ENCODE results near the gene ZNF518B.
"Not testable (repeated sequence)": the region's sequence is repeated elsewhere in the genome, so short reads cannot be mapped to it uniquely, and the experiment has no call there.

The ZNF518B gene

DNA sequence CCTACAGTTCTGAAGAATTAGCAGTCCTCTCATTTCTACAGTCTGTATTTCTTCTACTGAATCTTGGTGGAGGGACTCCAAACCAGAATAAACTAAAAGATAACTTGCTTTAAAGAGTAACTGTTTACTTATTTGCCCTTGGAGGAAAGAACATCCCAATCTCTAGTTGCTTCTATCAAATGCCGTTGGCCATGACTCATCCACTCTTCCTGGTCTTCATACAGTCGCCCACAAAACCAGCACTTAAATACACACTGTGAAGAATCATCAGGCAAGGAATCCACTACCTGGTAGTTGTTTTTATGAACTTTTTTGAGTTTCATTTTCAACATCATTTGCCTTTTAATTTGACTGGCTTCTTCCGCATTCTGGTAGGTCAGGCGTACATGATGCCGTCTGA, 14.2 kb downstream of the ZNF518B start:
- Histone ChIP-seq H3K9me3 (ENCODE audit: low read length) (peaks cover 9% of the 10 kb centered on the region), H3K4me1 (ENCODE audit: insufficient read depth, low read length) (no peaks in the 10 kb centered on the region), H3K27me3 (ENCODE audit: insufficient read depth, low read length) (no peaks in the 10 kb centered on the region), H3K36me3 (ENCODE audit: insufficient read depth, low read length) (peaks cover 30% of the 10 kb centered on the region), H3K4me3 (ENCODE audit: low read length) (no peak overlapping the region), H2AFZ (ENCODE audit: low read depth, low read length) (no peak overlapping the region)

DNA sequence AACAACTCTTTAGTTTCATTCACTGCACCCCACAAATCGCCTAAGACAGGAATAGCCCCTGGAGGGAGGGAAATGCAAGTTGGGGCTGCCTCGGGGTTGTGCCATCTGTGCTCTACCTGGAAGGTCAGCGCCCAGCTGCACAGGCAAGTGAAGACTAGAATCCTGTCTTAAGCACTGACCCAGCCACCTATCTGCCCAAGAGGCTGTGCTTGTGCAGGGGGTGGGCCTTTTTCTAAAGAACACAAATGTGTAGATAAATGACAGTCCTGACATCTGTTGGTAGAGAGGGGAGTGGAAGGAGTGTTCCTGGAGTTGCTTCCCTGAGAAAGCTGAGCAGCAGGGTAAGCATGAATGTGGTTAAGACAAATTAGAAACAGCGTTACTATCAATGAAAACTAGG, 15.7 kb downstream of the ZNF518B start:
- Histone ChIP-seq H2AFZ (ENCODE audit: low read depth, low read length) (no peak overlapping the region), H3K27me3 (ENCODE audit: insufficient read depth, low read length) (no peaks in the 10 kb centered on the region), H3K36me3 (ENCODE audit: insufficient read depth, low read length) (peaks cover 27% of the 10 kb centered on the region), H3K4me1 (ENCODE audit: insufficient read depth, low read length) (no peaks in the 10 kb centered on the region), H3K9me3 (ENCODE audit: low read length) (peaks cover 7% of the 10 kb centered on the region), H3K4me3 (ENCODE audit: low read length) (no peak overlapping the region)

DNA sequence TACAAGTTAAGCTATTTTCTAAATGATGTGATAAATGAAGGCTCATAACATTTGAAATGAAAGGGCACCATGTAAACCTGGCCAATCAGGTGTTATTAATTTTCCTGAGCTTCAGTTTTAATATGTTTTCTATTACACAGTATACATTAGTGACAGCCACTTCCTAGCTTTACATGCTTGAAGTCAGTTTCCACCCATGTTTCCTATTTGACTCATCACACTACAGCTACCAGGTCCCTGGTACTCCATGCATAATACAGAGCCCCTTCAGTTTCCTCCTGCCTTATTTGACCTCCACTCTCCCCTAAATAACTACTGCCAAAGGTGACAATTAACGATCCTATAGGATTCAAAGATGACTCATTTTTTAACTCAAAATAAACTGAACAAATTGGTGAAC, 18.3 kb downstream of the ZNF518B start:
- Histone ChIP-seq H3K9me3 (ENCODE audit: low read length) (peaks cover 1% of the 10 kb centered on the region), H3K4me3 (ENCODE audit: low read length) (no peak overlapping the region), H3K27me3 (ENCODE audit: insufficient read depth, low read length) (no peaks in the 10 kb centered on the region), H3K36me3 (ENCODE audit: insufficient read depth, low read length) (peaks cover 10% of the 10 kb centered on the region), H2AFZ (ENCODE audit: low read depth, low read length) (no peak overlapping the region), H3K4me1 (ENCODE audit: insufficient read depth, low read length) (no peaks in the 10 kb centered on the region)

DNA sequence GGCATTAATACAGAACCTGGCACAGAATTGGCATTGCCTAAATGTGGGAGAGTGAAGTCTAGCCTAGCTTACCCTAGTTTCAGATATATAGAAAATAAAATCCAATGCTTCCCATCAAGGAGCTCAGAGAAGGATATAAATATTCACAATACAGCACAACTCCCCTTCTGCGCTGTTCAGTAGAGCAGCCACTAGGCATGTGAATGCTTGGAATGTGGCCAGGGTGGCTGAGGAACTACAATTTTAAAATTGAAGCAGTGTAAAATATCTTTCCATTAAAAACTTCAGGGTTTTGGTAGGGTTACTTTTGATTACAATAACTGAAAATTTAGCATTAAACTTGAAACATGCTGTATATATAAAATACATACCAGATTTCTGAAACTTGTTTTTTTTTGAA, 19.5 kb downstream of the ZNF518B start:
- H3K4me1 ChIP-seq (ENCODE audit: insufficient read depth, low read length), result no peaks in the 10 kb centered on the region

DNA sequence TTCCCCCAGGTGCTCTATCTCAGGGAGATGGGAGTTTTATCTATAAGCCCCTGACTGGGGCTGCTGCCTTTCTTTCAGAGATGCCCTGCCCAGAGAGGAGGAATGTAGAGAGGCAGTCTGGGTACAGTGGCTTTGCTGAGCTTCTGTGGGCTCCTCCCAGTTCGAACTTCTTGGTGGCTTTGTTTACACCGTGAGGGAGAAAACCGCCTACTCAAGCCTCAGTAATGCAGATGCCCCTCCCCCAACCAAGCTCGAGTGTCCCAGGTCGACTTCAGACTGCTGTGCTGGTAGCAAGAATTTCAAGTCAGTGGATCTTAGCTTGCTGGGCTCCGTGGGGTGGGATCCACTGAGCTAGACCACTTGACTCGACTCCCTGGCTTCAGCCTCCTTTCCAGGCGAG, 29.5 kb downstream of the ZNF518B start:
- H3K4me3 ChIP-seq (ENCODE audit: low read length); H3K4me1 ChIP-seq (ENCODE audit: insufficient read depth, low read length); H3K27me3 ChIP-seq (ENCODE audit: insufficient read depth, low read length); H2AFZ ChIP-seq (ENCODE audit: low read depth, low read length); H3K9me3 ChIP-seq (ENCODE audit: low read length); H3K36me3 ChIP-seq (ENCODE audit: insufficient read depth, low read length): not testable (repeated sequence)

More for the DNA sequence above, 19.5 kb downstream of the ZNF518B start:
- Histone ChIP-seq H3K9me3 (ENCODE audit: low read length) (no peaks in the 10 kb centered on the region), H3K27me3 (ENCODE audit: insufficient read depth, low read length) (no peaks in the 10 kb centered on the region), H2AFZ (ENCODE audit: low read depth, low read length) (no peak overlapping the region), H3K4me3 (ENCODE audit: low read length) (no peak overlapping the region), H3K36me3 (ENCODE audit: insufficient read depth, low read length) (no peaks in the 10 kb centered on the region)

DNA sequence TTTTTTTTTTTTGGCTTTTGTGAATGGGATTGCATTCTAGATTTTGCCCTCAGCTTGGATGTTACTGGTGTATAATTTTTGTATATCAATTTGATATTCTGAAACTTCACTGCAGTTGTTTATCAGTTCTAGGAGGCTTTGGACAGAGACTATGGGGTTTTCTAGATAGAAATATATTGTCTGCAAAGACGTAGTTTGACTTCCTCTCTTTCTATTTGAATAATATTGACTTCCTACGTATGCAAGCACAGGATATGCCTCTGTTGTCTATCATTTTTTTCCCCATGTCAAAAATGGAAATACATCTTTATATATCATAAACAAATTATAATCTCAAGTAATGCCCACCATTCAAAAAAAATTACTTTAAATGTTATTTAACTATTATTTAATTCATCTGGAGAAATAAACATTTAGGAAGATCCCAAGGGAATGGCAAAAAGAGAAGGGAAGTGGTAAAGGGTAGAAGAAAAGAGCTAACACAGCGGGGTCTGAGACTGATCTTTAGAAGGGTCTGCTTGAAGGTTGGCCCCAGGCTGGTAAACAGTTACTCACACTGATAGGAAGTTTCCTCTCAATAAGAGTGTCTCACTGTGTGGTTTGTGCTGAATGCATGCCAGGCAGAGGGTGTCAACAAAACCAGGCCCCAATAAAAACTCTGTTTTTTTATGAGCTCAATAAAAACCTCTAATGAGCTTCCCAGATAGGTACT, 35.7 kb downstream of the ZNF518B start:
- Histone ChIP-seq H3K4me3 (ENCODE audit: low read length) (no peak overlapping the region), H3K9me3 (ENCODE audit: low read length) (no peaks in the 10 kb centered on the region), H3K4me1 (ENCODE audit: insufficient read depth, low read length) (no peaks in the 10 kb centered on the region), H3K36me3 (ENCODE audit: insufficient read depth, low read length) (no peaks in the 10 kb centered on the region), H2AFZ (ENCODE audit: low read depth, low read length) (no peak overlapping the region), H3K27me3 (ENCODE audit: insufficient read depth, low read length) (no peaks in the 10 kb centered on the region)

DNA sequence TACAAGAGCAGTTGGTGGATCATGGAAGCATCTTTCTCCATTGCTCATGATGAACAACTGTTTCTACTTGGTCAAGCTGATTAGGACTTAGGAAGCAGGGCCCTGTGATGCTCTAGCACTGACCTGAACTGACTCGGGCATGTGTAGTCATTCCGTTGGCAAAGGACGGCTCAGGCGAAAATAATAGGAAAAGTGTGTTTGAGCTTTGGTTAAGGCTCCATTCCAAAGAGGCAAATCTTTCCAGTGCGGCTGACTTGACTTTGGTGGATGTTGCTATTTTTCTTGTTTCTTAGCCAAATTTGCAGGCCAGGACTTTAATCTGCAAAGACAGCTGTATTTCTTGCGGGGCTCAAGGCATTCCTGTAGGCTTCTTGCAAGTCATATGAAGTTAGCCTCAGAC, 39.5 kb downstream of the ZNF518B start:
- Histone ChIP-seq H3K4me1 (ENCODE audit: insufficient read depth, low read length) (no peaks in the 10 kb centered on the region), H3K36me3 (ENCODE audit: insufficient read depth, low read length) (no peaks in the 10 kb centered on the region), H3K27me3 (ENCODE audit: insufficient read depth, low read length) (no peaks in the 10 kb centered on the region), H3K4me3 (ENCODE audit: low read length) (no peak overlapping the region), H3K9me3 (ENCODE audit: low read length) (no peaks in the 10 kb centered on the region), H2AFZ (ENCODE audit: low read depth, low read length) (no peak overlapping the region)

DNA sequence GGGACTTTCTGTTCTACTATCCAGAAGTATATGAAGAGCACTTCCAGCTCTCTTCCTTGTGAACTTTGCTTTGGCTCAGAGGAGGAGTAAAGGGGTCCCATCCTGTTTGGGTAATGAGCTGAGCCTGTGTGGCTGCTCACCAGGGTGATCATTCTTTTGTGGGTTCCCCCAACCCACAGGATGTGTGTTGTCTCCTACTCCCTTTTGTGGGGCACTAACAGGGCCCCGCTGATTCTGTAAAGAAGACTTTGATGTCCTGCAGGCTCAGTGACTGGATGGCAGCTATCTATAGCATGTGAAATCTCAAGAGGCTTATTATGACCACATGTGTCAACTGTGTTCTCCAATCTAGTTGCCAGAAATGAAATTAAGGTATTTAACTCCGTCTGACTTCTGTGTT, 40.8 kb downstream of the ZNF518B start:
- no peak overlapping the region for H2AFZ ChIP-seq (ENCODE audit: low read depth, low read length)
- no peaks in the 10 kb centered on the region for H3K4me1 ChIP-seq (ENCODE audit: insufficient read depth, low read length)
- H3K4me3 ChIP-seq (ENCODE audit: low read length), result no peak overlapping the region
- H3K36me3 ChIP-seq (ENCODE audit: insufficient read depth, low read length), result no peaks in the 10 kb centered on the region
- no peaks in the 10 kb centered on the region for H3K9me3 ChIP-seq (ENCODE audit: low read length)
- H3K27me3 ChIP-seq (ENCODE audit: insufficient read depth, low read length), result no peaks in the 10 kb centered on the region

DNA sequence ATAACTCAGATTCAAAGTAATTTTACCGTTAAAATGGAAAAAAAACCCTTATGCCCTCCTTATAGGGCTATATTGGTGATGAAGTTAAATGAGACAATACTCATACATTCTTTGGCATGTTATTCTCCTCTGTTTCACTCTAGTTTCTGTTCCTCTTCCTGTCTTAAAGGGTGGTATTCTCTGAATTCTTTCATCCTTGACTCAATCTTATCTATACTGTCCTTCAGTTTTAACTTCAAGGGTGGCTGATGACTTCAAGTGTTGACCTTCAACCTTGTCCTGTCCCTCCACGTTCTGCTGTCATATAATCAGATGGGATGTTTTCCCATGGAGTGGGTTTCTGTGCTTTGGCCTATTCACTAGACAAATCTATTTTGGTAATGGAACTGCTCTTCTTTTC, 44.0 kb downstream of the ZNF518B start:
- H3K36me3 ChIP-seq (ENCODE audit: insufficient read depth, low read length), result no peaks in the 10 kb centered on the region
- no peaks in the 10 kb centered on the region for H3K27me3 ChIP-seq (ENCODE audit: insufficient read depth, low read length)
- no peak overlapping the region for H2AFZ ChIP-seq (ENCODE audit: low read depth, low read length)
- H3K4me1 ChIP-seq (ENCODE audit: insufficient read depth, low read length), result no peaks in the 10 kb centered on the region
- no peak overlapping the region for H3K4me3 ChIP-seq (ENCODE audit: low read length)
- H3K9me3 ChIP-seq (ENCODE audit: low read length), result no peaks in the 10 kb centered on the region

DNA sequence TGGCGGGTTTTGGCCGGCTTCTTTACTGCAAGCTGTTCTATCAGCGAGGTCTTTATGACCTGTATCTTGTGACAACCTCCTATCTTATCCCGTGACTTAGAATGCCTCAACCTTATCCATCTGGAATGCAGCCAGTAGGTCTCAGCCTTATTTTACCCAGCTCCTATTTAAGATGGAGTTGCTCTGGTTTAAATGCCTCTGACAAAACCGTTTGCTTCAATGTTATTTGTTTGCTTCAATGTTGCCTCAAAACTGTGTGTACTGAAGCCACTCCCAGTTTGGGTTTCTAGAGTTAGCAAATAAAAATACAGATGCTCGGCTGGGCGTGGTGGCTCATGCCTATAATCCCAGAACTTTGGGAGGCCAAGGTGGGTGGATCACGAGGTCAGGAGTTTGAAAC, 51.6 kb downstream of the ZNF518B start:
- H3K4me1 ChIP-seq (ENCODE audit: insufficient read depth, low read length), result no peaks in the 10 kb centered on the region
- no peaks in the 10 kb centered on the region for H3K27me3 ChIP-seq (ENCODE audit: insufficient read depth, low read length)
- H3K36me3 ChIP-seq (ENCODE audit: insufficient read depth, low read length), result no peaks in the 10 kb centered on the region
- no peak overlapping the region for H2AFZ ChIP-seq (ENCODE audit: low read depth, low read length)
- no peaks in the 10 kb centered on the region for H3K9me3 ChIP-seq (ENCODE audit: low read length)
- no peak overlapping the region for H3K4me3 ChIP-seq (ENCODE audit: low read length)

DNA sequence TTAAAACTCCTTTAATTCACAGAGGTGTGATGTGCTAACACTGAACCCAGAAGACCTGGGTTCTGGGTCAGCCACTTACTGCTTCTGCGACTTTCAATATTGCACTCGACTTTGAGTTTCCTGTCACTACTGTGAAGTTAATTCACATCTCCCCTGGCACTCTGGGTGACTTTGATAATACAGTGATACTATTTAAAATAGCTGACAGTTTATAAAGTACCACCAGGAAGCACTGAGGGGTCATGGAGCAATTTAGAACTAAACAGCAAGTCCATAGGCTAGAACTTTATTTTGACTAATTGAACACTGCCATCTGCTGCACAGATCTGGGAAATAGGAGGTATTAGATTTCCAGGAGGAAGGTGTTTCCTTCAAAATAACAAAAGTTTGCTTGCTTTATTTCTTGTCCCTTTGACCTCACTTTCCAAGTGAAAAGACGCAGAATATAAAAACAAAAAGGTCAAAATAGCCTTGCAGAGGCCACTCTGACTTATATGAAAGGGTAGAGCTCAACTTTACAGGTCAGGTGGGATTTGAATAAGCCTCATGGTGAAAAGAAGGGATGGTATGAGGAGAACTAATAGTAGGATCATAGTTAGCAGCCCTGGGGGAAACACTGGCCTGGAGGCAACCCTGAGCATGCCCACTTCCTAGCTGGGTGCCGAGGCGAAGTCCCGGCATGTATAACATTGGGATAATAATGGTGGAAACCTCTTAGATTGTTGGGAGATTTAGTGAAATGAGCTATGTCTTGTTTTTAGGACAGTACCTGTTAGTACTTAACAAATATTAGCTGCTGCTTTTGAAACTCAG, 53.4 kb downstream of the ZNF518B start:
- Histone ChIP-seq H3K4me3 (ENCODE audit: low read length) (no peak overlapping the region), H3K36me3 (ENCODE audit: insufficient read depth, low read length) (no peaks in the 10 kb centered on the region), H3K4me1 (ENCODE audit: insufficient read depth, low read length) (no peaks in the 10 kb centered on the region), H3K9me3 (ENCODE audit: low read length) (no peaks in the 10 kb centered on the region), H3K27me3 (ENCODE audit: insufficient read depth, low read length) (no peaks in the 10 kb centered on the region), H2AFZ (ENCODE audit: low read depth, low read length) (no peak overlapping the region)

DNA sequence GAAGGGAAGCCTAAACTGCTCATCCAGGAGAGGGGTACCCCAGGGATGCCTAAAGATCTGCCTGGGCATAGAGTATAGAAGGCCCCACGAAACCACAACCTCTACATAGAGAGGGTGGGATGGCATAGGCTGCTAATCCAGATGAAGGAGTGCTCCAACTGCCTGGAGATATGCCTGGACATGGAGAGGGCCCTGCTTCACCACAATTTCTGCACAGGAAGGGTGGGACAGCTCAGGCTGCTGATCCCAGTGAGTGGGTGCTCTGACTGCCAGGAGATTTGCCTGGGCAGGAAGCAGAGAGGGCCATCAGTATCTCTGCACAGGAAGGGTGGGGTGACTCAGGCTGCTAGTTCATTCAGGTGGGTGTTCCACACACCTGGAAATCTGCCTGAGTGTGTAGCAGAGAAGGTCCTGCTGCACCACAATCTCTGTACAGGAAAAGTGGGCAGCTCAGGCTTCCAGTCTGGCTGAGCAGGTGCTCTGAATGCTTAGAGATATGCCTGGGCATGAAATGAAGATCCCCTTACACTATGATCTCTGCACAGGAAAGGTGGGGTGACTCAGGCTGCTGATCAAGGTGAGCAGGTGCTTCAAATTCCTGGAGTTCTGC, 61.1 kb downstream of the ZNF518B start:
- no peaks in the 10 kb centered on the region for H3K36me3 ChIP-seq (ENCODE audit: insufficient read depth, low read length)
- no peaks in the 10 kb centered on the region for H3K4me1 ChIP-seq (ENCODE audit: insufficient read depth, low read length)
- no peak overlapping the region for H3K4me3 ChIP-seq (ENCODE audit: low read length)
- H3K9me3 ChIP-seq (ENCODE audit: low read length), result no peaks in the 10 kb centered on the region
- H2AFZ ChIP-seq (ENCODE audit: low read depth, low read length), result no peak overlapping the region
- no peaks in the 10 kb centered on the region for H3K27me3 ChIP-seq (ENCODE audit: insufficient read depth, low read length)

Data from neuron (in vitro differentiated cells).